Activated T-helper 9 cell treated with anti-CD3 and anti-CD28 coated beads, Interleukin-2, amount 50 U/mL, for 16 hours (primary cell): ENCODE measurements around the gene TOMM20L.

Experiments
- DNase-seq: peaks from one replicate; pipeline ENCODE4 v3.0.0-alpha.2; 2020; ENCODE audit warnings: low read depth

TOMM20L gene

GRCh38 chr14:58427281-58428117 lies 31.8 kb downstream of the TOMM20L start, which contains the start of the genes KIAA0586 and TIMM9:
Gene KIAA0586 (plus strand): TSS chr14:58427719. CDS start chr14:58428265, 546 bp downstream.
Gene TIMM9 (minus strand): TSS chr14:58427531. CDS start chr14:58411945, 15,586 bp downstream.
- peak; percentile 92 for DNase-seq

- no peak for DNase-seq
Measured at GRCh38 chr14:58428118-58428683, 32.5 kb downstream of the TOMM20L start.

DNA sequence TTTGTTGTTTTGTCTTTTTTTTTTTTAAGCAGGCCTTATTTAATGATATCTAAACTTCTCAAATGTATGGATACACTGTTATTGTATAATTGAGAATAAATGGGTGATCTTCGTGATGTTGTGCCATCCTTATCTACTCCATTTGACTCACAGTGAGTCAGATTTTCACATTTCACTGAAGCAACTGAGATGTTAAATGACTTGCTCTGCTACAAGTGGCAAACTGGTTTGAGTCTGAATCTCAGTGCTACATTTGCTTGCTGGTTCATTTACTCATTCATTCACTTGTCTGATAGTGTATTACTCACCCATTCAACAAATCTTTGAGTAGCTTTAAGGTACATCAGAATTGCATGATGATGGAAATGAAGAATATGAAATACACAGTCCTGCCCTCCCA lies 34.4 kb downstream of the TOMM20L start:
- DNase-seq: no peak

DNA sequence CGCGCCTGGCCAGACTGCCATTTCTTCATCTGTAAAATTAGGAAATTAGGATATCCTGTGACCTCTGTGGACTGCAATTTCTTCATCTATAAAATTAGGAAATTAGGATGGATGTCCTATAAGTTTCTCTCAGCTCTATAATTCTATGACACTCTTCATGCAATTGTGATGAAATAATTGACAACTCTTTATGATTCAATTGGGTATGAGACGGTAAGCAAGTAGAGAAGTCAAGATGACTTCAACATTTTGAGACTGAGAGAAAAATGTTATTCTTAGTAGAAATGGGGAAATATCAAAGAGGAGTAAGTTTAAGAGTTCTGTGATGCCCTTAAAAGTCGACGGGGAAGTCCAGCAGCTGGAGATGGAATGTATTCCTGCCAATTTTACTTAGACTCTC lies 43.7 kb downstream of the TOMM20L start:
- no peak for DNase-seq

- no peak for DNase-seq
Measured at GRCh38 chr14:58444627-58445026, 48.9 kb downstream of the TOMM20L start.

- DNase-seq: no peak
Measured at GRCh38 chr14:58455593-58456265, 60.0 kb downstream of the TOMM20L start.
